GM19452 (cell line): ENCODE measurements around the gene NPPA.

Experiments
- ATAC-seq: cut with Tn5 transposase; IDR thresholded peaks from one replicate; pipeline ENCODE4 v1.9.1; 2021; ENCODE audit not compliant: unreplicated experiment

The NPPA gene

GRCh38 chr1:11845641-11846335, 1.8 kb downstream of the NPPA start:
- ATAC-seq = no peak

- ATAC-seq = no peak
These were observed 5.2 kb downstream of the NPPA start for GRCh38 chr1:11842154-11843041.

GRCh38 chr1:11841245-11842153, 6.1 kb downstream of the NPPA start:
- no peak for ATAC-seq

GRCh38 chr1:11839727-11840705, 7.6 kb downstream of the NPPA start:
- no peak for ATAC-seq

GRCh38 chr1:11838349-11839272, 9.0 kb downstream of the NPPA start:
- no peak for ATAC-seq

GRCh38 chr1:11837767-11838348, 9.7 kb downstream of the NPPA start:
- no peak for ATAC-seq

- no peak for ATAC-seq
These were observed 10.4 kb downstream of the NPPA start for GRCh38 chr1:11836955-11837766.

- no peak for ATAC-seq
These were observed 11.9 kb downstream of the NPPA start for GRCh38 chr1:11835441-11836225.

- ATAC-seq = no peak
These were observed 13.7 kb downstream of the NPPA start for GRCh38 chr1:11833900-11834299.

GRCh38 chr1:11833497-11833896, 14.1 kb downstream of the NPPA start:
- no peak for ATAC-seq

- ATAC-seq = no peak
These were observed 15.4 kb downstream of the NPPA start for GRCh38 chr1:11831945-11832725.

- no peak for ATAC-seq
These were observed 19.1 kb downstream of the NPPA start for GRCh38 chr1:11828511-11828910.

GRCh38 chr1:11826946-11827345, 20.6 kb downstream of the NPPA start:
- no peak for ATAC-seq

GRCh38 chr1:11825131-11825530, 22.5 kb downstream of the NPPA start:
- ATAC-seq = no peak

GRCh38 chr1:11823366-11824137, 24.0 kb downstream of the NPPA start:
- no peak for ATAC-seq
